Adrenal gland (tissue), 12 donors: ENCODE results near the gene ZNF665. TPM values are rescaled to one million over a fixed set of nuclear protein-coding genes. Genes with fewer than 3 reads are reported as not detected.
"Not testable (repeated sequence)": the region's sequence is repeated elsewhere in the genome, so short reads cannot be mapped to it uniquely, and the experiment has no call there.

Experiments
- DNase-seq, 7 donors: peaks; one replicate each; pipeline ENCODE4 v3.0.0-alpha.2; 2019 to 2020
- H3K27ac ChIP-seq, 5 donors: fragments of 200-600 bp; sonication (generic) in 4 of 5; 1 replicate in 3 of 5; 2 replicates in 2 of 5; pipeline versions ENCODE4 v1.5.1 to v1.8.0; 2016 to 2020; ENCODE audit warnings: mild to moderate bottlenecking in 1 of 5
- H3K27me3 ChIP-seq: fragments of 200-600 bp; 2 replicates; pipeline ENCODE4 v1.8.0; 2021
- H3K36me3 ChIP-seq, 2 donors: fragments of 200-600 bp; replicated peaks in 1 of 2; 1 replicate in 1 of 2; 2 replicates in 1 of 2; pipeline versions ENCODE4 v1.5.1 to v1.8.0; 2018 to 2022
- H3K4me1 ChIP-seq, 2 donors: fragments of 200-600 bp; replicated peaks in 1 of 2; 1 replicate in 1 of 2; 2 replicates in 1 of 2; pipeline versions ENCODE4 v1.5.1 to v1.8.0; 2018 to 2021
- H3K4me3 ChIP-seq, 4 donors: fragments of 200-600 bp; sonication (generic) in 3 of 4; one replicate each; pipeline ENCODE4 v1.5.1; 2016 to 2018
- H3K9me3 ChIP-seq, 3 donors: fragments of 200-600 bp; sonication (generic) in 1 of 3; replicated peaks in 1 of 3; 1 replicate in 2 of 3; 2 replicates in 1 of 3; pipeline versions ENCODE4 v1.5.1 to v1.8.0; 2016 to 2021
- CTCF ChIP-seq, 6 experiments: fragments of 450-650 bp in 4 of 6; fragments of 200-600 bp in 2 of 6; sonication (generic) in 1 of 6; IDR thresholded peaks; 1 replicate in 5 of 6; 2 replicates in 1 of 6; pipeline versions ENCODE4 v1.5.1 to v1.8.0; 2016 to 2021; ENCODE audit warnings: antibody characterized with exemption in 6 of 6, mild to moderate bottlenecking in 2 of 6, moderate library complexity in 1 of 6
- POLR2A ChIP-seq, 2 donors: fragments of 450-650 bp; IDR thresholded peaks; one replicate each; pipeline ENCODE4 v1.6.1; 2017; ENCODE audit warnings: antibody characterized with exemption in 2 of 2, mild to moderate bottlenecking in 2 of 2, moderate library complexity in 1 of 2
- WGBS, 4 donors: extraction: QIAGEN DNeasy Blood & Tissue Kit in 2 of 4; methylation state at CpG; one replicate each; pipeline versions ENCODE4 v1.1.5 to v1.1.7; 2013 to 2017; 5-methylcytosine and 5-hydroxymethylcytosine counted together
- intact Hi-C, 2 donors: fragments of 100-400 bp; cut with DNase I; formaldehyde crosslinking; loops; one replicate each; pipeline versions ENCODE4 v1.14.1 to v1.15.0; 2022 to 2023
- polyA plus RNA-seq, 3 donors: library from polyadenylated mRNA; stranded (reverse); fragments of 200-250 nt in 2 of 3; fragments of 350-450 nt in 1 of 3; fragmentation: Illumina TruSeq in 1 of 3; extraction: RNeasy Lipid Tissue Mini Kit (QIAGEN cat#74804) in 1 of 3; gene quantifications; one replicate each; pipeline ENCODE4 v1.2.3, GENCODE V29; 2013 to 2014
- total RNA-seq, 9 donors: library from RNA; depleted of rRNA in 4 of 9; stranded (reverse); fragments of >200 nt in 4 of 9; fragments of 120-200 nt in 1 of 9; fragmentation: NEBNext Ultra II Directional in 1 of 9; extraction: Animal tissue kit (Norgen Biotek cat#: 25700) in 1 of 9; gene quantifications; one replicate each; pipeline versions ENCODE4 v1.1.0 to v1.2.4, GENCODE V29; 2013 to 2023
- donor health status: healthy with polysubstance abuse.
- donor health status: Bipolar disorder and iron deficiency.
- donor health status: DM: yes; HTN: yes; CAD: no.
- donor health status: DM: no; HTN: no; CAD: no.
- donor health status: DM: no; HTN: no; CAD: no.
- donor health status: DM: yes; HTN: yes; CAD: no.

Gene ZNF665
- total and polyA plus RNA-seq, 12 donors, result 1.2 to 9.3 (median 4.1) TPM

GRCh38 chr19:53212703-53213320, 19.7 kb upstream of the ZNF665 start:
- 98 to 100% (median 98%) methylated on average over 2 of the region's 2 CpGs for WGBS, 4 donors
- Histone ChIP-seq H3K9me3 (peaks cover 12 to 99% (median 12%) of the 10 kb centered on the region in 3 donors), H3K4me1 (no peaks in the 10 kb centered on the region), H3K27ac (no peak overlapping the region), H3K27me3 (no peaks in the 10 kb centered on the region), H3K4me3 (peak overlapping the region in 1 of 4 donors; percentile 21), H3K36me3 (peaks cover 0 to 12% of the 10 kb centered on the region in 2 donors)
- DNase-seq, result no peak
- TF ChIP-seq POLR2A (IDR thresholded peaks at IDR 0.05), result no peak
- no peak for TF ChIP-seq CTCF (IDR thresholded peaks at IDR 0.05)
- intact Hi-C loops, result no loop called here

GRCh38 chr19:53211554-53211953, 18.4 kb upstream of the ZNF665 start:
- H3K27me3 ChIP-seq, H3K4me1 ChIP-seq, DNase-seq, H3K27ac ChIP-seq, intact Hi-C loops: not testable (repeated sequence)
- Histone ChIP-seq H3K9me3 (peaks cover 12 to 91% (median 12%) of the 10 kb centered on the region in 3 donors), H3K36me3 (peaks cover 0 to 12% of the 10 kb centered on the region in 2 donors), H3K4me3 (peak overlapping the region in 1 of 4 donors; percentile 41)
- 86 to 96% (median 91%) methylated on average over 3 of the region's 3 CpGs for WGBS, 4 donors

- intact Hi-C loops, result loop anchor here in 1 of 2 donors (10.0 kb wide), 4 partner anchors 122 to 548 kb away; partner anchors contain the start of gene ZNF525
- Histone ChIP-seq H3K4me1 (peaks cover 0 to 10% of the 10 kb centered on the region in 2 donors), H3K36me3 (no peaks in the 10 kb centered on the region), H3K27ac (peak overlapping the region; percentile 56 to 93 (median 81)), H3K4me3 (peak overlapping the region; percentile 81 to 88 (median 84)), H3K27me3 (no peaks in the 10 kb centered on the region), H3K9me3 (peaks cover 0 to 8% (median 0%) of the 10 kb centered on the region in 3 donors)
- WGBS, 4 donors, result 1 to 4% (median 1%) methylated on average over 18 to 42 of the region's 42 CpGs
- peak; percentile 97 to 99 (median 98) for DNase-seq
- no peak for TF ChIP-seq CTCF (IDR thresholded peaks at IDR 0.05)
- TF ChIP-seq POLR2A (IDR thresholded peaks at IDR 0.05), result peak in 1 of 2 donors; percentile 75
Measured at GRCh38 chr19:53196777-53197396, 3.7 kb upstream of the ZNF665 start.

- Histone ChIP-seq H3K9me3 (peaks cover 0 to 8% (median 0%) of the 10 kb centered on the region in 3 donors), H3K27me3 (no peaks in the 10 kb centered on the region), H3K4me3 (no peak overlapping the region), H3K36me3 (peaks cover 0 to 4% of the 10 kb centered on the region in 2 donors), H3K27ac (no peak overlapping the region), H3K4me1 (peaks cover 0 to 10% of the 10 kb centered on the region in 2 donors)
- DNase-seq, result peak; percentile 76 to 94 (median 81)
- no peak for TF ChIP-seq POLR2A (IDR thresholded peaks at IDR 0.05)
- peak; percentile 65 to 96 (median 91) for TF ChIP-seq CTCF (IDR thresholded peaks at IDR 0.05)
- 0% methylated on average over 3 of the region's 3 CpGs for WGBS, 4 donors
- intact Hi-C loops, result loop anchor here in 1 of 2 donors (10.0 kb wide), 4 partner anchors 121 to 549 kb away; partner anchors contain the start of gene ZNF525
Measured at GRCh38 chr19:53195265-53195903, 2.2 kb upstream of the ZNF665 start.
